Neural cell (in vitro differentiated cells): ENCODE measurements around the gene RPS19BP1.

ENCODE experiments used
- SMC3 ChIP-seq: fragments of 450-650 bp; conservative IDR thresholded peaks from 2 replicates; pipeline ENCODE4 v1.6.1; 2014; ENCODE audit warnings: antibody characterized with exemption, mild to moderate bottlenecking, moderate library complexity; ENCODE audit not compliant: poor library complexity
- TF ChIP-seq, protein P1 (sequence below): fragments of 450-650 bp; IDR thresholded peaks from 2 replicates; pipeline ENCODE4 v1.5.1; 2014; ENCODE audit warnings: antibody characterized with exemption, mild to moderate bottlenecking, moderate library complexity; ENCODE audit not compliant: poor library complexity, severe bottlenecking

DNA sequence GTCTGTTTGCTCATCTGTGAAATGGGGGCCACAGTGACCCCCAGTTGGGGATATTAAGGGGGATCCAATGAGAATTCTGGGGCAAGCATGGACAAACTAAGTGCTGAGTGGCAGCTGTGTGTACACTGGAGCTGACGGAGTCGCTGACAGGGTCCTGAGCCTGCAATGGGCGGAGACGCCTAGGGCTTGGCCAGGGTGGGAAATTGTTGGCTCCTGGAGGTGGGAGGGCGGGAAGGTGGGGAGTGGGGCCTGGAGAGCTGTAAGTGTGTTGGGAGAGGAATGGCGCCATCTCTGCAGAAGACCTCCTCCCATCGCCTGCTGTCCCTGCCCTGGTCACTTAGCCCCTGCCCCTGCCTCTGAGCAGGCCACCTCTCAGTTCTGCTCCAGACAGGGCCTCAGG, 45.4 kb upstream of the RPS19BP1 start:
- TF ChIP-seq, protein P1, sequence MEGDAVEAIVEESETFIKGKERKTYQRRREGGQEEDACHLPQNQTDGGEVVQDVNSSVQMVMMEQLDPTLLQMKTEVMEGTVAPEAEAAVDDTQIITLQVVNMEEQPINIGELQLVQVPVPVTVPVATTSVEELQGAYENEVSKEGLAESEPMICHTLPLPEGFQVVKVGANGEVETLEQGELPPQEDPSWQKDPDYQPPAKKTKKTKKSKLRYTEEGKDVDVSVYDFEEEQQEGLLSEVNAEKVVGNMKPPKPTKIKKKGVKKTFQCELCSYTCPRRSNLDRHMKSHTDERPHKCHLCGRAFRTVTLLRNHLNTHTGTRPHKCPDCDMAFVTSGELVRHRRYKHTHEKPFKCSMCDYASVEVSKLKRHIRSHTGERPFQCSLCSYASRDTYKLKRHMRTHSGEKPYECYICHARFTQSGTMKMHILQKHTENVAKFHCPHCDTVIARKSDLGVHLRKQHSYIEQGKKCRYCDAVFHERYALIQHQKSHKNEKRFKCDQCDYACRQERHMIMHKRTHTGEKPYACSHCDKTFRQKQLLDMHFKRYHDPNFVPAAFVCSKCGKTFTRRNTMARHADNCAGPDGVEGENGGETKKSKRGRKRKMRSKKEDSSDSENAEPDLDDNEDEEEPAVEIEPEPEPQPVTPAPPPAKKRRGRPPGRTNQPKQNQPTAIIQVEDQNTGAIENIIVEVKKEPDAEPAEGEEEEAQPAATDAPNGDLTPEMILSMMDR: no peak
- no peak for TF ChIP-seq SMC3
